Breast epithelium (tissue), 3 donors: Measurements from ENCODE around the gene KRTAP5-3.

Experiments used
- CTCF ChIP-seq, 3 donors: fragments of 450-650 bp; IDR thresholded peaks; one replicate each; pipeline ENCODE4 v1.5.1; 2016 to 2017; ENCODE audit warnings: antibody characterized with exemption in 3 of 3, mild to moderate bottlenecking in 3 of 3, moderate library complexity in 3 of 3
- POLR2A ChIP-seq: fragments of 450-650 bp; IDR thresholded peaks from one replicate; pipeline ENCODE4 v1.6.1; 2016; ENCODE audit warnings: antibody characterized with exemption, mild to moderate bottlenecking, moderate library complexity

GRCh38 chr11:1603629-1604028, 4.6 kb downstream of the KRTAP5-3 start:
- no peak for TF ChIP-seq CTCF (IDR thresholded peaks at IDR 0.05)
- no peak for TF ChIP-seq POLR2A
